C4-2B (cell line): ENCODE data around the gene LCN6.

Source experiments
- H3K27ac ChIP-seq: fragments of 450-650 bp; 2 replicates; pipeline ENCODE4 v1.5.1; 2017
- CTCF ChIP-seq: fragments of 450-650 bp; conservative IDR thresholded peaks from 2 replicates; pipeline ENCODE4 v1.5.1; 2017; ENCODE audit warnings: mild to moderate bottlenecking
- ZFX ChIP-seq: fragments of 450-650 bp; IDR thresholded peaks from 2 replicates; pipeline ENCODE4 v1.6.1; 2017

Gene LCN6

GRCh38 chr9:136723362-136723976, 24.9 kb downstream of the LCN6 start:
- TF ChIP-seq CTCF (no peak), ZFX (no peak)

GRCh38 chr9:136722969-136723356, 25.4 kb downstream of the LCN6 start:
- TF ChIP-seq CTCF: no peak
- no peak for TF ChIP-seq ZFX
- H3K27ac ChIP-seq: no peak overlapping the region

More at GRCh38 chr9:136723362-136723976, 24.9 kb downstream of the LCN6 start:
- H3K27ac ChIP-seq: no peak overlapping the region

- TF ChIP-seq CTCF: no peak
- no peak for TF ChIP-seq ZFX
- no peak overlapping the region for H3K27ac ChIP-seq
Observed at GRCh38 chr9:136722093-136722968, 26.0 kb downstream of the LCN6 start.

GRCh38 chr9:136721339-136722092, 26.8 kb downstream of the LCN6 start:
- TF ChIP-seq CTCF (no peak), ZFX (no peak)
- no peak overlapping the region for H3K27ac ChIP-seq

GRCh38 chr9:136720898-136721338, 27.4 kb downstream of the LCN6 start:
- no peak overlapping the region for H3K27ac ChIP-seq
- no peak for TF ChIP-seq CTCF
- no peak for TF ChIP-seq ZFX

GRCh38 chr9:136720251-136720897, 28.0 kb downstream of the LCN6 start:
- 0 out of 2 replicates have a peak, but pooled peaks have one; percentile 16 for TF ChIP-seq ZFX
- TF ChIP-seq CTCF: no peak

More at GRCh38 chr9:136720251-136720897, 28.0 kb downstream of the LCN6 start:
- no peak overlapping the region for H3K27ac ChIP-seq
